ENCODE data around the gene SIGLECL1.

The SIGLECL1 gene

GRCh38 chr19:51253088-51253806, 2.4 kb downstream of the SIGLECL1 start:
- DNase-seq, result no peak

DNA sequence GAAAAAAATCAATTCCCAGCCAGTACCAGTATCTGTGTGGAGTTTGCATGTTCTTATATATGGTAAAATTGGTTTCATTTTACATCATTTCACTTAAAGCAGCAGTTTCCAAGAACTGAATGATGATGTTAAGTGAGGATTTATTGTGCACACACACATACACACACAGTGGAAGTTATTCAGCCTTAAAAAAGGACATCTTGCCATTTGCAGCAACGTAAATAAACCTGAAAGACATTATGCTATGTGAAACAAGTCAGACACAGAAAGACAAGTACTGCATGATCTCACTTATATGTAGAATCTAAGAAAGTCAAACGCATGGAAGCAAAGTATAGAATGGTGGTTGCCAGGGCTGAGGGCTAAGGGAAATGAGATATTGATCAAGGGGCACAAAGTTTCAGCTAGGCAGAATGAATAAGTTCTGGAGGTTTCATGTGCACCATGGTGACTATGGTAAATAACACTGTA, 5.3 kb downstream of the SIGLECL1 start:
- DNase-seq, result no peak

GRCh38 chr19:51257471-51257870, 6.6 kb downstream of the SIGLECL1 start:
- DNase-seq, result no peak

DNA sequence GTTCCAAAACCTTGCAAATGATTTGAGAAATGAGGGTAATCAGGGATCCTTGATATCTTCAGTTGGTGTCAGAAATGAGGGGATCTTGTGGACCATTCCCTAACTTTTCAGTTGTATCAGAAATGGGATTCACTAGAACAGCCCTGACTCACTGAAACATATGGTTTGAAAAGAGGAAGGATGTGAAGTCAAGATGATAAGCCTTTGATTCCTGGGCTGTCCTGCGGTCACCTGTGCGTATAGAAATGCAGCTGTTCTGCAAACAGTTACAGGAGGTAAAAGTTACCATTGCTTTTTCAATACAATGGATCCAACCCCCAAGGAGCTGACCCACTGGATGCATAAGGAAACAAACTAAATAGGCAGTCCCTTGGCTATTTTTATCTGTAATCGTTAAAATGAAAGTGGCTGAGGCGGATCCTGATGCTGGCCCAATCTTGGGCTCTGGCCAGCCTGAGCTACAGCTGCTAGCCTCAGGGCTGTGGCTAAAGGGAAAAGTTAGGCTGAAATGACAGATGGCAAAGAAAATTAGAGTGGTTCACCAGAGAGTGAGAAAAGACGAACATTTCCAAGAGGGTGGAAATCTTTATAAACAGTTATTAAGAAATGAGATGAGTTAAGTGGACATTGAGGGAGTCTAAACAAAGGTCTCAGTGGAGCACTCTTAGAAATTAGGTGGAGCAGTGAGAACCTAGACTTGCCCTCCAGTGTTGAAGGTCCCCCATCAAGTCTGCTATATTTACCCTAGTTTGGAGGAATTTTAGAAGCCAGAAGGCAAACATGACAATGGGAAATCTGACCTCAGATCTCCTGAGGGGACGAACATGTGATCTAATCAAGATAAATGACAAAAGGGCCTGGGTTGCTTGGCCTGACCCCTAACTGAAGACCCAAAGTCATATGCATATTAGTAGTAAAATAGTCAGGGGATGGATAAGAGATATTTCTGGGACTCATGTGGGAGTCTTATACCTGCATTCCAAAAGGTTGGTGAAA, 7.6 kb downstream of the SIGLECL1 start:
- no peak for DNase-seq

DNA sequence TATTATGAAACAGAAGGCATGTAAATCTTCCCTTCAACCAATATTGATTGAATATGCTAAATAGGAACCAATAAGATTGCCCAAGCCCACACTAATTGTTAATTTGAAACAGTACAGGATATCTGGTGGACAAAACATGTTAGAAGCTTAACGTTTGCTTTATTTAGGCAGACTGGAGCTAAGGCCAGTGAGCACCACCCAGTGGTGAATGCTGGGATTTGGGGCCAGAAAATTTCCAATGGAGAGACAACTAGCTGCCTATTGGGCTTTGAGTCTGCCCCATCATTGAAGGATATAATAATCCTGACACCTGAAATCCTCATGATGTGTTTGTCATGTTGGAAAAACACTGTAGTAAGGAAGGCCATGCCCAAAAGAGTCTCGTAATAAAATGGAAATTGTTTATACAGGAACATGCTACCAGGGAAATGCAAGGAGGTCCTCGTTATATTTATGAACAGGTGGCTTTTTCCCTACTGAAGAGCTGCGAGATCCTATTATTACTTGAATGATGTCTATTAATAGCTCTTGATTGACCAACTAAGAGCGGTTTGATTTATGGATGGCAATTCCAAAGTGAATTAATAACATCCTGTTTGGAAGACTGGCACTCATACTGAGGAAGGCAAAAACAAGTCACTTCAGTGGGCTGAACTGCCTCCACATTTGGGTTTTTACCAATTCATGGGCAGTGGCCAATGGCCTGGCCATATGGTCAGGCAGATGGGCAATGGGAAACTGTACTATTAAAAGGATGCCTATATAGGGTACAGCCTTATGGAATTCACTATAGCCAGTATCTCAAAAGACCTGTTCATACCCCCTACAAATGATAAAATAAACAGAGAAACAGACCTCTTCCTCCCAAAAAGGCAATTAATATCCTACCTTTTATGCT, 8.7 kb downstream of the SIGLECL1 start:
- peak; percentile 65 for DNase-seq

GRCh38 chr19:51263808-51264207, 12.9 kb downstream of the SIGLECL1 start:
- no peak for DNase-seq

GRCh38 chr19:51271067-51271466, 20.2 kb downstream of the SIGLECL1 start:
- DNase-seq, result no peak

DNA sequence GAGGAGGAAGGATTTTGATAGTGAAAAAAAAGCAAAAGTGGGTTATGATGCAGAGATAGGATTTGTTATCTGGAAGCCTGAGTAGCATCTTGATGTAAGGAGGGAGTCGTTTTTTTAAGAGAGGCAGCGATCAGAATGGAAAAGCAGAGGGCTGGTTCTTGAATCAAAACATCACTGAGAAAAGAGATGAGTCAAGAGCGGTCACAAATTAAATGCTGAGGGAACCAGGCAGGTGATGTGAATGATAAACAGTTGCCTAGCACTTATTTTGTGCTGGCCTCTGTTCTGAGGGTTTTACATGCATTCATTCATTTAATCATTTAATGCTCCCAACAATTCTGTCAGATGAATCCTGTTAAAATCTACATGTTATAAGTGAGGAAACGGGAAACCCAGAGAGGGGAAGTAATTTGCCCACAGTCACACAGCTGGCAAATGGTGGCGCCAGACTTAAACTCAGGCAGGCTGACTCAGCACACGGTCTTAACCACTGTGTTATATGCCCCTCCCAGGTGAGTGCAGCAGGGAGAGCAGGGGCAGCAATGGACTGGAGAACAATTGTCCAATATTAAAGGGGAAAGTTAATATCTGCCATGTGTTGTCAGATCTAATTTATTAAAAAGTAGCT, 21.4 kb downstream of the SIGLECL1 start:
- DNase-seq, result peak; percentile 13

GRCh38 chr19:51274049-51274770, 23.3 kb downstream of the SIGLECL1 start:
- no peak for DNase-seq

- no peak for DNase-seq
These were observed 26.2 kb downstream of the SIGLECL1 start for GRCh38 chr19:51277112-51277511.

DNA sequence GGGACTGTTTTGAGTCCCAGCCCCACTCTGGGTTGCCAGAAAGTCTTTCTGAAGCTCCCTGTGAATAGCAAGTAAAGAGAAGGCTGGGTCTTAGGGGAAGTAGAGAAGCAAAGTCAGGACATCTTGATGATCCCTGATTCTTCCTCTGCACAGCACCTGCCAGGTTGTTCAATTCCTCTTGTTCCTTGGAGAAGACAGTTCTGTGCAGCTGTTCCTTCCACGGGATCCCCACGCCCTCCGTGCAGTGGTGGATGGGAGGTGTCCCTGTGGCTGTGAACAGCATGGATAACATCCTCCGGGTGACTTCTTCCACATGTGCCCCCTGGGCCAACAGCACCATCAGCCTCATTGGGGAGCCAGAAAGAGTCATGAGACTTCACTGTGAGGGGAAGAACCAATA, 31.5 kb downstream of the SIGLECL1 start:
- no peak for DNase-seq

- no peak for DNase-seq
These were observed 34.8 kb downstream of the SIGLECL1 start for GRCh38 chr19:51285682-51286081.

DNA sequence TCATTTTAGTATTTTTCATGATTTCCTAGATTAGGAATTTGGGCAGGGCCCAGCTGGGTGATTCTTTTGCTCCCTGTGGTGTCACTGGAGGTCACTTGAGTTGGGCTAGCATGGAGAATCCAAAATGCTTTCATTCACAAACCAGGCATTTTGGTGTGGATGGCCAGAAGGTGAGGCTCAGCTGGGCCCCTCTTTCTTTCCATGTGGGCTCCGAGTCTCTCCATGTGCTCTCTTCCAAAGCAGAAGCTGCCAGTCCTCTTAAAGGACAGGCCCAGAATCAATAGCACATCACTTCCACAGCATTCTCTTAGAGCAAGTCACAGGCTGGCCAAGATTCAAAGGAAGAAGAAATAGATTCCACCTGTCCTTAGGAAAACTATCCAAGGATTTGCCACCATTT, 38.8 kb downstream of the SIGLECL1 start:
- DNase-seq, result no peak

DNA sequence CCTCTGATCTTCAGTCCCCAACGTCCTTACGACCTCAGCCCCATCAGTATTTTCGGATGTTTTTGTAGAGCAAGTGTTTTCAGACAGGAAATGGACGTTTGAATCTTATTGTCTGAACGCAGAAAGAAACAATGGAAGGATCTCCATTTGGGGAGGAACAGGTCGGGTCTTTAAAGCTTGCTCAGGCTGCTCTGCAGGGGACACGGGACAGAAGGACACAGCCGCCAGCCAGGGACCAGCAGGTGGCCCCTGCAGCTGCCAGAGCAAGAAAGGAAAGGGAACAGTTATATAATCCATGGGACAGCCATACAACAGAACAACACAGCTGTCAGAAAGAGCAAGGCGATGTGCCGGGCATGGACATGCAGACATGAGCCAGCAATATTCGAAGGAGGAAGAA, 42.1 kb downstream of the SIGLECL1 start:
- no peak for DNase-seq

DNA sequence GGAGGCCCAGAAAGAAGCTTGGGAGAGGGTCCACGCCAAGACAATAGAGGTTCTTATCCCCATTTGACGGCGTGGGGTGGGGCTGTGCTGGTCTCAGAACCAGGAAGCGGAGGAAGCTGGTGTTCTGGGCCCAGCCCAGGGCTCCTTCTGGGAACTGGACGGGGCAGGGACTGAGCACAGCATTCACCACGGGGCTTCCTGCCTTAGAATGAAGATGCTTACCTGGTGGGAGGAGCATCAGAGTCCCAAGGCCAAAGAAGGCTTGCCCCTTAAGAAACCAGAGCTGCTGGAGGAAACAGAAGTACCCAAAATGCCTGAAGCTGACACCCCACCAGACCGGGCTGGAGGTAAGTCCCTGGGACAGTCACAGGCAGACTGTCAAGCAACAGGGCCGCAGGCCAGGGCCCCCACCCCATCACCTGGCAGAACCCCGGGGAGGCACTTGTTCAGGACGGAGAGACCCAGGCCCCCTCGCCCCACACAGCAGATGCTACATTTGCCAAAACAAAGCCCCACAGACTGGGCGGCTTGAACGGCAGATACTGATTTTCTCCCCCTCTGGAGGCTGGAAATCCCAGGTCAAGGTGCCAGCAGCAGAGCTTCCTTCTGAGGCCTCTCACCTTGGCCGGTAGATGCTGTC, 42.8 kb downstream of the SIGLECL1 start:
- DNase-seq, result no peak

DNA sequence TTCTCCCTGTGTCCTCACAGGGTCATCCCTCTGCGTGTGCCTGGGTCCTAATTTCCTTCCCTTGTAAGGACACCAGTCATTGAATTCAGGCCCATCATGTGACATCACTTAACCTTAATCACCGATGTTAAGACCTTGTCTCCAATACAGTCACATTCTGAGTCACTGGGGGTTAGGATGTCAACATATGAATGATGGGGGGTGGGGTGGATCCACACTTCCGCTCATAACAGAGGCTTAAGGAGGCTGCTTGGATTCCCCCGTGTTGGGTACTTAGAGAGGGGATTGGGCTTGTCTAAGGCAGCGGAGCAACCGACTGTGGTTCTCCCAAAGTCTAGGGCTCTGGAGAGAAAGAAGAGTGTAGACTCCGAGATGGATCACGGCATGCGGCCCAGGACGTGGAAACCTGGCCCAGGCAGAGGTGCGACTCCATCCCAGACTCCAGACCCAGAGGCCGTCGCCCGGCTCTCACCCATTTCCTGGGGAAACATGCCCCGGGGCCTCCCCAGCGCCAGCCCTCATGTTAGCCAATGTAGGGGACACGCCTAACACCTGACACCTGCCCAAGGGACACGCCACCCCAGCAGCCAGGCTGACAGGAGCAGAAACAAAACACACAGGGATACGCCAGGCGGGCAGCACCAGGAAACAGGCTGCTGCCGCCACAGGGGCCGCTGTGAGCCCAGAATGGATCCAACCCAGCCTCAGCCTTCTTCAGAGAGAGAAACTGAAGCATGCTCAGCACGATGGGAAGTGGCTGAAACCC, 43.5 kb downstream of the SIGLECL1 start:
- no peak for DNase-seq

DNA sequence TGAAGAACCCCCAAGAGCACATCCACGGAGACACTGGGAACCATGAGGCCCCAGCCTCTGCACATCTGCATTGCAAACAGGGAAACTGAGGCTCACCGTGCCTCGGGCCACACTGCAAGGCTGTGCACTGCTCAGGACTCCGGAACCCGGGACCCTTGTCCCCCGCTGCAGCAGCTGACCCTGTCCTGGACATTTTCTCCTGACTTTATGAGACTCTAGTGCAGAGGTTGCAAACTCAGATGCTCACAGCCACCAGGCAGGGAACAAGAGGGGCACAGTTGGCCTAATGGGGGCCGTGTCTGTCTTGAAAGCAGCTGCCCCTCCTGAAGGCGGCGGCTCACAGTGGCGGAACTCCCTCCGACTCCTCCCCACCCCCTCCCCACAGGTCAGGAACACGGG, 44.1 kb downstream of the SIGLECL1 start:
- no peak for DNase-seq

- no peak for DNase-seq
These were observed 44.7 kb downstream of the SIGLECL1 start for GRCh38 chr19:51295382-51296126.

- no peak for DNase-seq
These were observed 45.6 kb downstream of the SIGLECL1 start for GRCh38 chr19:51296336-51297093.

Data from stimulated activated CD4-positive, alpha-beta T cell treated with anti-CD3 and anti-CD28 coated beads, Interleukin-15, amount 100 ng/mL, for 24 hours (primary cell).